ENCODE measurements around the gene GADD45B.

- TF ChIP-seq CTCF (IDR thresholded peaks at IDR 0.05) (no peak), POLR2A (IDR thresholded peaks at IDR 0.05) (no peak)
Observed at GRCh38 chr19:2440515-2440914, 35.4 kb upstream of the GADD45B start.
